Measurements from ENCODE around the gene NOX5. TPM values are rescaled to one million over a fixed set of nuclear protein-coding genes. Genes with fewer than 3 reads are reported as not detected.

The NOX5 gene
- total and polyA plus RNA-seq, 10 of the 15 experiments (the other 5 are each of a cell fraction or from before 2014, with no cell fraction given): not detected

DNA sequence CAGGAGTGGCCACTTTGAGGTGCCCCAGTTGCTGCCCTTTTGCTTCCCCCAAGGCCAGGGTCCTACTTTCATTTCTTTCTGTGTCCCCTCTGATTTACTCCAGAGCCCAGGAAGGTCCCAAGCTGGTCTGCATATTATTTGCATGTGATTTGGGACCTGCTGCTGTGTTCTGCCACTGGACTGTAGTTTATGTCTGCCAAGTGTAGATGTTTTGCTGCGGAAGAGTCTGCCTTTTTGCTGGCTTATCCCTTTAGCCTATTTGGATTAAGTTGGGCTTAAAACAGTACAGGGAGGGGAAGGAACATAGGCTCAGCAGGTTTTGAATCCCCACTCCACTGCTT, 21.4 kb downstream of the NOX5 start:
- RAD21 ChIA-PET (ENCODE audit: unreplicated experiment): interaction anchor here (0.6 kb wide), 1 partner anchor 359 kb away, joined by 3 read pairs; no protein-coding TSS in a partner anchor

More for the DNA sequence above, 21.4 kb downstream of the NOX5 start:
- no peak for ATAC-seq
- ChIA-PET SMC1A (ENCODE audit: uncharacterized antibody, unreplicated experiment) (no interaction called here), POLR2A (no interaction called here), CTCF (interaction anchor here (1.0 to 4.6 kb wide), 8 partner anchors 13 to 359 kb away, joined by 3 to 25 read pairs (median 4); no protein-coding TSS in a partner anchor)
- no peak for DNase-seq (ENCODE audit: low read depth, low spot score)
- no TSS peak for BruUV-seq (replicated peaks)
- in situ Hi-C loops (cut with MboI): no loop called here
- Histone ChIP-seq H3K79me2 (ENCODE audit: control insufficient read depth, insufficient read depth, low read length) (no peaks in the 10 kb centered on the region), H3K9ac (ENCODE audit: control insufficient read depth, insufficient read depth, low read length) (no peak overlapping the region), H3K4me3 (no peak overlapping the region), H2AFZ (ENCODE audit: control insufficient read depth, low read depth, low read length) (no peak overlapping the region), H3K4me2 (ENCODE audit: control insufficient read depth, insufficient read depth) (no peak overlapping the region), H4K20me1 (ENCODE audit: control insufficient read depth, insufficient read depth) (no peaks in the 10 kb centered on the region), H3K4me1 (ENCODE audit: control insufficient read depth, insufficient read depth, low read length) (no peaks in the 10 kb centered on the region), H3K36me3 (ENCODE audit: control insufficient read depth in 2 of 2, insufficient read depth in 2 of 2, low read length in 1 of 2) (no peaks in the 10 kb centered on the region), H3K9me3 (replicated peaks; ENCODE audit: control insufficient read depth, insufficient read depth, low read length) (no peaks in the 10 kb centered on the region), H3K27me3 (replicated peaks in 1 of 2; ENCODE audit: control insufficient read depth in 2 of 2, insufficient read depth in 2 of 2, low read length in 1 of 2) (peaks cover 2 to 5% of the 10 kb centered on the region in 2 experiments; a peak in 2 of 4 replicates), H3K27ac (ENCODE audit: control insufficient read depth, insufficient read depth) (no peak overlapping the region)
- TF ChIP-seq EED (IDR thresholded peaks at IDR 0.05; ENCODE audit: low read depth) (no peak), POLR2A (IDR thresholded peaks at IDR 0.05; ENCODE audit: low read depth, low read length) (no peak), ZNF207 (IDR thresholded peaks at IDR 0.05; ENCODE audit: borderline replicate concordance) (no peak), KAT2A (conservative IDR thresholded peaks at IDR 0.05; ENCODE audit: control insufficient read depth, low read depth, low read length) (no peak), MYC (IDR thresholded peaks at IDR 0.05; ENCODE audit: insufficient read depth, insufficient read length, insufficient replicate concordance, low read length, severe bottlenecking) (no peak), ESRRA (IDR thresholded peaks at IDR 0.05; ENCODE audit: low read length) (no peak), NFXL1 (IDR thresholded peaks at IDR 0.05; ENCODE audit: borderline replicate concordance) (no peak)
- TF ChIP-seq, protein P1, sequence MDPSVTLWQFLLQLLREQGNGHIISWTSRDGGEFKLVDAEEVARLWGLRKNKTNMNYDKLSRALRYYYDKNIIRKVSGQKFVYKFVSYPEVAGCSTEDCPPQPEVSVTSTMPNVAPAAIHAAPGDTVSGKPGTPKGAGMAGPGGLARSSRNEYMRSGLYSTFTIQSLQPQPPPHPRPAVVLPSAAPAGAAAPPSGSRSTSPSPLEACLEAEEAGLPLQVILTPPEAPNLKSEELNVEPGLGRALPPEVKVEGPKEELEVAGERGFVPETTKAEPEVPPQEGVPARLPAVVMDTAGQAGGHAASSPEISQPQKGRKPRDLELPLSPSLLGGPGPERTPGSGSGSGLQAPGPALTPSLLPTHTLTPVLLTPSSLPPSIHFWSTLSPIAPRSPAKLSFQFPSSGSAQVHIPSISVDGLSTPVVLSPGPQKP (IDR thresholded peaks at IDR 0.05; ENCODE audit: low read depth, low read length): no peak
- TF ChIP-seq, protein P2, sequence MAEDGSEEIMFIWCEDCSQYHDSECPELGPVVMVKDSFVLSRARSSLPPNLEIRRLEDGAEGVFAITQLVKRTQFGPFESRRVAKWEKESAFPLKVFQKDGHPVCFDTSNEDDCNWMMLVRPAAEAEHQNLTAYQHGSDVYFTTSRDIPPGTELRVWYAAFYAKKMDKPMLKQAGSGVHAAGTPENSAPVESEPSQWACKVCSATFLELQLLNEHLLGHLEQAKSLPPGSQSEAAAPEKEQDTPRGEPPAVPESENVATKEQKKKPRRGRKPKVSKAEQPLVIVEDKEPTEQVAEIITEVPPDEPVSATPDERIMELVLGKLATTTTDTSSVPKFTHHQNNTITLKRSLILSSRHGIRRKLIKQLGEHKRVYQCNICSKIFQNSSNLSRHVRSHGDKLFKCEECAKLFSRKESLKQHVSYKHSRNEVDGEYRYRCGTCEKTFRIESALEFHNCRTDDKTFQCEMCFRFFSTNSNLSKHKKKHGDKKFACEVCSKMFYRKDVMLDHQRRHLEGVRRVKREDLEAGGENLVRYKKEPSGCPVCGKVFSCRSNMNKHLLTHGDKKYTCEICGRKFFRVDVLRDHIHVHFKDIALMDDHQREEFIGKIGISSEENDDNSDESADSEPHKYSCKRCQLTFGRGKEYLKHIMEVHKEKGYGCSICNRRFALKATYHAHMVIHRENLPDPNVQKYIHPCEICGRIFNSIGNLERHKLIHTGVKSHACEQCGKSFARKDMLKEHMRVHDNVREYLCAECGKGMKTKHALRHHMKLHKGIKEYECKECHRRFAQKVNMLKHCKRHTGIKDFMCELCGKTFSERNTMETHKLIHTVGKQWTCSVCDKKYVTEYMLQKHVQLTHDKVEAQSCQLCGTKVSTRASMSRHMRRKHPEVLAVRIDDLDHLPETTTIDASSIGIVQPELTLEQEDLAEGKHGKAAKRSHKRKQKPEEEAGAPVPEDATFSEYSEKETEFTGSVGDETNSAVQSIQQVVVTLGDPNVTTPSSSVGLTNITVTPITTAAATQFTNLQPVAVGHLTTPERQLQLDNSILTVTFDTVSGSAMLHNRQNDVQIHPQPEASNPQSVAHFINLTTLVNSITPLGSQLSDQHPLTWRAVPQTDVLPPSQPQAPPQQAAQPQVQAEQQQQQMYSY (CRISPR knock-in tag; IDR thresholded peaks at IDR 0.05): no peak
- no peak for FAIRE-seq
- intact Hi-C loops (cut with micrococcal nuclease; ENCODE audit: unreplicated experiment): loop anchor here (5.0 kb wide), 1 partner anchor 356 kb away; no protein-coding TSS in a partner anchor
- WGBS (ENCODE audit: insufficient coverage, insufficient replicate concordance, low lambda C conversion rate, missing lambda C conversion rate): 100% methylated on average over 1 of the region's 1 CpG
